H9 (cell line): ENCODE results near the gene PCBP4. TPM values are rescaled to one million over a fixed set of nuclear protein-coding genes. Genes with fewer than 3 reads are reported as not detected.

Experiments
- DNase-seq: peaks from one replicate; pipeline ENCODE4 v3.0.0-alpha.2; 2017
- H2AFZ ChIP-seq: one replicate; pipeline ENCODE4 v1.6.1; 2013; ENCODE audit warnings: mild to moderate bottlenecking, low read length, control low read depth, moderate library complexity
- H2AK5ac ChIP-seq: 2 replicates; pipeline ENCODE4 v1.6.1; 2013; ENCODE audit warnings: low read length, control low read depth, mixed read lengths; ENCODE audit not compliant: insufficient read length
- H2BK120ac ChIP-seq: one replicate; pipeline ENCODE4 v1.6.1; 2013; ENCODE audit warnings: low read depth, mild to moderate bottlenecking, low read length, control low read depth, inconsistent platforms; ENCODE audit not compliant: poor library complexity, severe bottlenecking
- H2BK12ac ChIP-seq: 2 replicates; pipeline ENCODE4 v1.6.1; 2013; ENCODE audit warnings: low read length, control low read depth, mixed read lengths, low read depth; ENCODE audit not compliant: insufficient read length
- H2BK15ac ChIP-seq: 2 replicates; pipeline ENCODE4 v1.6.1; 2013; ENCODE audit warnings: low read depth, low read length, control low read depth
- H2BK20ac ChIP-seq: one replicate; pipeline ENCODE4 v1.6.1; 2013; ENCODE audit warnings: low read depth, mild to moderate bottlenecking, low read length, control low read depth, inconsistent platforms; ENCODE audit not compliant: poor library complexity, severe bottlenecking
- H2BK5ac ChIP-seq: 2 replicates; pipeline ENCODE4 v1.6.1; 2013; ENCODE audit warnings: low read length, control low read depth, mixed read lengths; ENCODE audit not compliant: insufficient read length
- H3K14ac ChIP-seq: 2 replicates; pipeline ENCODE4 v1.6.1; 2013; ENCODE audit warnings: low read length, control low read depth; ENCODE audit not compliant: insufficient read depth
- H3K18ac ChIP-seq: 2 replicates; pipeline ENCODE4 v1.6.1; 2013; ENCODE audit warnings: low read depth, mild to moderate bottlenecking, mixed read lengths, low read length, control low read depth; ENCODE audit not compliant: insufficient read length
- H3K23ac ChIP-seq: 2 replicates; pipeline ENCODE4 v1.6.1; 2013; ENCODE audit warnings: low read length, control low read depth, mixed read lengths, low read depth; ENCODE audit not compliant: insufficient read length
- H3K23me2 ChIP-seq: 2 replicates; pipeline ENCODE4 v1.6.1; 2013; ENCODE audit warnings: low read depth, mild to moderate bottlenecking, mixed read lengths, low read length, control low read depth; ENCODE audit not compliant: insufficient read length, poor library complexity, severe bottlenecking
- H3K27ac ChIP-seq: 2 replicates; pipeline ENCODE4 v1.5.1; 2013; ENCODE audit warnings: low read length, control low read depth, mixed read lengths, low read depth; ENCODE audit not compliant: insufficient read length
- H3K27me3 ChIP-seq: 2 replicates; pipeline ENCODE4 v1.6.1; 2013; ENCODE audit warnings: low read length, control low read depth, inconsistent platforms; ENCODE audit not compliant: insufficient read depth
- H3K4ac ChIP-seq: 2 replicates; pipeline ENCODE4 v1.6.1; 2013; ENCODE audit warnings: low read depth, mild to moderate bottlenecking, control low read depth, inconsistent platforms, low read length, moderate library complexity
- H3K4me1 ChIP-seq: 2 replicates; pipeline ENCODE4 v1.6.1; 2013; ENCODE audit warnings: low read length, control low read depth, inconsistent platforms; ENCODE audit not compliant: insufficient read depth
- H3K4me2 ChIP-seq: 2 replicates; pipeline ENCODE4 v1.6.1; 2013; ENCODE audit warnings: low read length, control low read depth, mixed read lengths; ENCODE audit not compliant: insufficient read length, insufficient read depth
- H3K56ac ChIP-seq: 2 replicates; pipeline ENCODE4 v1.6.1; 2013; ENCODE audit warnings: low read depth, mild to moderate bottlenecking, mixed read lengths, low read length, control low read depth; ENCODE audit not compliant: insufficient read length
- H3K79me1 ChIP-seq: 2 replicates; pipeline ENCODE4 v1.6.1; 2013; ENCODE audit warnings: low read depth, mild to moderate bottlenecking, moderate library complexity, low read length, control low read depth, inconsistent platforms; ENCODE audit not compliant: insufficient read depth, poor library complexity, severe bottlenecking
- H3K79me2 ChIP-seq: 2 replicates; pipeline ENCODE4 v1.6.1; 2013; ENCODE audit warnings: low read length, control low read depth, inconsistent platforms; ENCODE audit not compliant: insufficient read depth
- H3K9ac ChIP-seq: 2 replicates; pipeline ENCODE4 v1.6.1; 2013; ENCODE audit warnings: low read length, control low read depth, mixed read lengths; ENCODE audit not compliant: insufficient read length; ENCODE audit errors: extremely low read depth
- H3K9me3 ChIP-seq: one replicate; pipeline ENCODE4 v1.6.1; 2013; ENCODE audit warnings: low read depth, low read length, inconsistent platforms; ENCODE audit not compliant: control insufficient read depth
- H3T11ph ChIP-seq: one replicate; pipeline ENCODE4 v1.6.1; 2013; ENCODE audit warnings: mild to moderate bottlenecking, low read length, control low read depth, inconsistent platforms
- H4K20me1 ChIP-seq: one replicate; pipeline ENCODE4 v1.6.1; 2013; ENCODE audit not compliant: control insufficient read depth, insufficient read length, insufficient read depth
- H4K5ac ChIP-seq: 2 replicates; pipeline ENCODE4 v1.6.1; 2013; ENCODE audit warnings: low read depth, mild to moderate bottlenecking, mixed read lengths, low read length, control low read depth; ENCODE audit not compliant: insufficient read length
- H4K8ac ChIP-seq: replicated peaks from 2 replicates; pipeline ENCODE4 v1.6.1; 2013; ENCODE audit warnings: low read length, control low read depth, mixed read lengths, low read depth; ENCODE audit not compliant: insufficient read length
- H4K91ac ChIP-seq: 2 replicates; pipeline ENCODE4 v1.6.1; 2013; ENCODE audit warnings: low read depth, mild to moderate bottlenecking, moderate library complexity, mixed read lengths, low read length, control low read depth; ENCODE audit not compliant: insufficient read length
- H3K27ac Mint-ChIP-seq, 3 experiments: 2 replicates in 2 of 3; 3 replicates in 1 of 3; pipeline ENCODE4 v1.8.0; 2020 to 2021; ENCODE audit warnings: mixed read lengths in 3 of 3, mild to moderate bottlenecking in 1 of 3, moderate library complexity in 1 of 3
- H3K27me3 Mint-ChIP-seq: 2 replicates; pipeline ENCODE4 v1.8.0; 2021; ENCODE audit warnings: low read depth, mild to moderate bottlenecking, moderate library complexity, mixed read lengths
- H3K36me3 Mint-ChIP-seq, 3 experiments: 2 replicates in 2 of 3; 3 replicates in 1 of 3; pipeline ENCODE4 v1.8.0; 2020 to 2021; ENCODE audit warnings: low read depth in 3 of 3, mixed read lengths in 3 of 3; ENCODE audit not compliant: insufficient read depth in 1 of 3
- H3K4me1 Mint-ChIP-seq, 2 experiments: 2 replicates each; pipeline ENCODE4 v1.8.0; 2020; ENCODE audit warnings: mixed read lengths in 2 of 2
- H3K4me3 Mint-ChIP-seq, 2 experiments: 2 replicates in 1 of 2; 3 replicates in 1 of 2; pipeline ENCODE4 v1.8.0; 2020 to 2021; ENCODE audit warnings: mild to moderate bottlenecking in 2 of 2, mixed read lengths in 2 of 2, moderate library complexity in 1 of 2
- H3K9me3 Mint-ChIP-seq, 2 experiments: 2 replicates in 1 of 2; 3 replicates in 1 of 2; pipeline ENCODE4 v1.8.0; 2020; ENCODE audit warnings: mild to moderate bottlenecking in 2 of 2, mixed read lengths in 2 of 2, moderate library complexity in 1 of 2
- CTCF ChIP-seq: fragments of 200-600 bp; sonication (generic); conservative IDR thresholded peaks from 3 replicates; pipeline ENCODE4 v1.8.0; 2021; ENCODE audit warnings: antibody characterized with exemption, mild to moderate bottlenecking
- WGBS: extraction: QIAGEN DNeasy Blood & Tissue Kit; methylation state at CpG from one replicate; pipeline ENCODE4 v1.1.7; 2013; ENCODE audit warnings: missing lambda C conversion rate, low lambda C conversion rate, mixed read lengths; ENCODE audit not compliant: insufficient read length; ENCODE audit errors: extremely low coverage; 5-methylcytosine and 5-hydroxymethylcytosine counted together
- total RNA-seq: library from RNA; stranded (reverse); gene quantifications from 2 replicates; pipeline ENCODE4 v1.2.1, GENCODE V29; 2021

Gene PCBP4
- total RNA-seq, 1 experiment from 2014 or later: 24.6 TPM

- Histone ChIP-seq H2AFZ (no peak overlapping the region), H2BK5ac (no peak overlapping the region), H3K79me1 (peaks cover 14% of the 10 kb centered on the region), H4K8ac (no peak overlapping the region), H2BK12ac (no peak overlapping the region), H3K4ac (no peak overlapping the region), H4K91ac (no peak overlapping the region), H3K4me1 (0 out of 2 replicates have a peak, but pooled peaks cover 2% of the 10 kb centered on the region), H3T11ph (no peak overlapping the region), H3K14ac (no peak overlapping the region), H3K27ac (no peak overlapping the region), H3K23me2 (peaks cover 14% of the 10 kb centered on the region), H3K9me3 (no peaks in the 10 kb centered on the region), H2BK20ac (no peak overlapping the region), H3K9ac (no peak overlapping the region), H3K27me3 (no peaks in the 10 kb centered on the region), H4K5ac (no peak overlapping the region), H3K79me2 (peaks cover 10% of the 10 kb centered on the region), H2AK5ac (no peak overlapping the region), H3K23ac (no peak overlapping the region), H3K4me2 (no peak overlapping the region), H4K20me1 (no peaks in the 10 kb centered on the region), H3K56ac (no peak overlapping the region), H2BK120ac (no peak overlapping the region), H2BK15ac (no peak overlapping the region), H3K18ac (no peak overlapping the region)
- H3K27ac Mint-ChIP-seq: no peak overlapping the region; a peak in 1 of 7 replicates
- no peaks in the 10 kb centered on the region; a peak in 1 of 5 replicates for H3K9me3 Mint-ChIP-seq
- no peak for TF ChIP-seq CTCF
- H3K36me3 Mint-ChIP-seq: peaks cover 56 to 75% (median 74%) of the 10 kb centered on the region in 3 experiments; a peak in 6 of 7 replicates
- H3K27me3 Mint-ChIP-seq: peaks cover 3% of the 10 kb centered on the region
- WGBS: no CpG with 5 or more reads among the region's 13 CpGs
- DNase-seq: no peak
- peaks cover 15 to 16% of the 10 kb centered on the region in 2 experiments for H3K4me1 Mint-ChIP-seq
- H3K4me3 Mint-ChIP-seq: no peak overlapping the region
These were observed 29.4 kb downstream of the PCBP4 start for GRCh38 chr3:51937611-51938450.
